Tibial nerve (tissue), 3 donors: ENCODE results near the gene EIF3L.

Experiments used
- CTCF ChIP-seq, 5 experiments: fragments of 200-600 bp in 3 of 5; fragments of 450-650 bp in 2 of 5; sonication (generic) in 3 of 5; IDR thresholded peaks; one replicate each; pipeline ENCODE4 v1.5.1; 2016 to 2019; ENCODE audit warnings: antibody characterized with exemption in 5 of 5, mild to moderate bottlenecking in 3 of 5, moderate library complexity in 2 of 5
- POLR2A ChIP-seq, 2 donors: fragments of 450-650 bp; IDR thresholded peaks; one replicate each; pipeline ENCODE4 v1.6.1; 2017; ENCODE audit warnings: antibody characterized with exemption in 2 of 2, mild to moderate bottlenecking in 2 of 2, moderate library complexity in 2 of 2

GRCh38 chr22:37913233-37913721, 64.1 kb downstream of the EIF3L start:
- TF ChIP-seq POLR2A (IDR thresholded peaks at IDR 0.05) = no peak
- no peak for TF ChIP-seq CTCF (IDR thresholded peaks at IDR 0.05)
